ENCODE data around the gene TBC1D2. TPM values are rescaled to one million over a fixed set of nuclear protein-coding genes. Genes with fewer than 3 reads are reported as not detected.

TBC1D2 gene
- total and polyA plus RNA-seq, 2 of the 13 experiments (the other 11 are each of a cell fraction or from before 2014, with no cell fraction given): 2.0 to 2.8 TPM

DNA sequence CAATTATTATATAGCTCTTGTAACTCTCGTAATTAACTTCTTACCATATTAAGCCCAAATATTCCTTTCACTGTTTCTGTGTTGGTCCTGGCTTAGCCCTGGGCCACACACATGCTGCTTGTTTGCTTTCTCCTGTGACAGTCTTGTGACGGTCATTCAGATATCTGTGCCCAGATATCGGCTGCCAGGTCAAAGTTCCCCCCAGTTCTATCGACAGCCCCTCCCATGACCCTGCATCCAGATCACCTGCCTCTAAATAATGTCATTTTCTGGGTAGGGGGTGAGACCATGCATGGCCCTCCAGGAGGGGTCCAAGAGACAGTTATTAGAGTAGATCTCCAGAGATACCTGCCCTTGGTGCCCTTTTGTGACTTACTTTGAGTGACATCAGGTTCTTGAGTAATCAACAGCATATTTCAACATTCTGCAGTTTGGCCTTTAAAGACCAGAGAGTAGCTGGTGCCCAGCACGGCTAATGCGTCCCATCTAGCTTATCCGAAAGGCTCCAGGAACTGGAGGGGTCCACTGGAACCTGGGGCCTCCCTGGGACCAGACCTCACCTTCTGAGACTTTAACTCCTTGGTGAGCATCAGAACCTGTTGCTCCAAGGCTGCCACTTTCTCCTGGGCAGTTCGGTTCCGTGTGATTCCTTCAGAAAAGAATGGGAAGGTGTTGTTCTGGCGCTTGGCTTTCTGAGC lies 26.9 kb downstream of the TBC1D2 start (continued):
- TF ChIP-seq, protein P1, sequence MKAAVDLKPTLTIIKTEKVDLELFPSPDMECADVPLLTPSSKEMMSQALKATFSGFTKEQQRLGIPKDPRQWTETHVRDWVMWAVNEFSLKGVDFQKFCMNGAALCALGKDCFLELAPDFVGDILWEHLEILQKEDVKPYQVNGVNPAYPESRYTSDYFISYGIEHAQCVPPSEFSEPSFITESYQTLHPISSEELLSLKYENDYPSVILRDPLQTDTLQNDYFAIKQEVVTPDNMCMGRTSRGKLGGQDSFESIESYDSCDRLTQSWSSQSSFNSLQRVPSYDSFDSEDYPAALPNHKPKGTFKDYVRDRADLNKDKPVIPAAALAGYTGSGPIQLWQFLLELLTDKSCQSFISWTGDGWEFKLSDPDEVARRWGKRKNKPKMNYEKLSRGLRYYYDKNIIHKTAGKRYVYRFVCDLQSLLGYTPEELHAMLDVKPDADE (CRISPR knock-in tag; IDR thresholded peaks at IDR 0.05): no peak
- no peak for TF ChIP-seq ZFAT (CRISPR knock-in tag; conservative IDR thresholded peaks at IDR 0.05)
- TF ChIP-seq, protein P2, sequence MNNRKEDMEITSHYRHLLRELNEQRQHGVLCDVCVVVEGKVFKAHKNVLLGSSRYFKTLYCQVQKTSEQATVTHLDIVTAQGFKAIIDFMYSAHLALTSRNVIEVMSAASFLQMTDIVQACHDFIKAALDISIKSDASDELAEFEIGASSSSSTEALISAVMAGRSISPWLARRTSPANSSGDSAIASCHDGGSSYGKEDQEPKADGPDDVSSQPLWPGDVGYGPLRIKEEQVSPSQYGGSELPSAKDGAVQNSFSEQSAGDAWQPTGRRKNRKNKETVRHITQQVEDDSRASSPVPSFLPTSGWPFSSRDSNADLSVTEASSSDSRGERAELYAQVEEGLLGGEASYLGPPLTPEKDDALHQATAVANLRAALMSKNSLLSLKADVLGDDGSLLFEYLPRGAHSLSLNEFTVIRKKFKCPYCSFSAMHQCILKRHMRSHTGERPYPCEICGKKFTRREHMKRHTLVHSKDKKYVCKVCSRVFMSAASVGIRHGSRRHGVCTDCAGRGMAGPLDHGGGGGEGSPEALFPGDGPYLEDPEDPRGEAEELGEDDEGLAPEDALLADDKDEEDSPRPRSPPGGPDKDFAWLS (CRISPR knock-in tag; IDR thresholded peaks at IDR 0.05; ENCODE audit: borderline replicate concordance): no peak
- no peak for TF ChIP-seq HOXA7 (CRISPR knock-in tag; IDR thresholded peaks at IDR 0.05)
- no peak for TF ChIP-seq ZNF644 (CRISPR knock-in tag; IDR thresholded peaks at IDR 0.05; ENCODE audit: low read depth)
- TF ChIP-seq FIP1L1 (IDR thresholded peaks at IDR 0.05; ENCODE audit: borderline replicate concordance, insufficient read depth, low read depth, low read length): no peak
- peak; percentile 77 for TF ChIP-seq NCOR1 (IDR thresholded peaks at IDR 0.05; ENCODE audit: borderline replicate concordance, low read length)
- TF ChIP-seq ELF1 (CRISPR knock-in tag; IDR thresholded peaks at IDR 0.05): no peak
- TF ChIP-seq ZNF446 (CRISPR knock-in tag; IDR thresholded peaks at IDR 0.05): no peak
- TF ChIP-seq MBNL3 (CRISPR knock-in tag; conservative IDR thresholded peaks at IDR 0.05): no peak
- TF ChIP-seq, protein P3, sequence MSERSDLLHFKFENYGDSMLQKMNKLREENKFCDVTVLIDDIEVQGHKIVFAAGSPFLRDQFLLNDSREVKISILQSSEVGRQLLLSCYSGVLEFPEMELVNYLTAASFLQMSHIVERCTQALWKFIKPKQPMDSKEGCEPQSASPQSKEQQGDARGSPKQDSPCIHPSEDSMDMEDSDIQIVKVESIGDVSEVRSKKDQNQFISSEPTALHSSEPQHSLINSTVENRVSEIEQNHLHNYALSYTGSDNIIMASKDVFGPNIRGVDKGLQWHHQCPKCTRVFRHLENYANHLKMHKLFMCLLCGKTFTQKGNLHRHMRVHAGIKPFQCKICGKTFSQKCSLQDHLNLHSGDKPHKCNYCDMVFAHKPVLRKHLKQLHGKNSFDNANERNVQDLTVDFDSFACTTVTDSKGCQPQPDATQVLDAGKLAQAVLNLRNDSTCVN (CRISPR knock-in tag; IDR thresholded peaks at IDR 0.05; ENCODE audit: borderline replicate concordance): no peak
- no peak for TF ChIP-seq STAG1 (CRISPR knock-in tag; IDR thresholded peaks at IDR 0.05)
- TF ChIP-seq, protein P4, sequence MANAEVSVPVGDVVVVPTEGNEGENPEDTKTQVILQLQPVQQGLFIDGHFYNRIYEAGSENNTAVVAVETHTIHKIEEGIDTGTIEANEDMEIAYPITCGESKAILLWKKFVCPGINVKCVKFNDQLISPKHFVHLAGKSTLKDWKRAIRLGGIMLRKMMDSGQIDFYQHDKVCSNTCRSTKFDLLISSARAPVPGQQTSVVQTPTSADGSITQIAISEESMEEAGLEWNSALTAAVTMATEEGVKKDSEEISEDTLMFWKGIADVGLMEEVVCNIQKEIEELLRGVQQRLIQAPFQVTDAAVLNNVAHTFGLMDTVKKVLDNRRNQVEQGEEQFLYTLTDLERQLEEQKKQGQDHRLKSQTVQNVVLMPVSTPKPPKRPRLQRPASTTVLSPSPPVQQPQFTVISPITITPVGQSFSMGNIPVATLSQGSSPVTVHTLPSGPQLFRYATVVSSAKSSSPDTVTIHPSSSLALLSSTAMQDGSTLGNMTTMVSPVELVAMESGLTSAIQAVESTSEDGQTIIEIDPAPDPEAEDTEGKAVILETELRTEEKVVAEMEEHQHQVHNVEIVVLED (CRISPR knock-in tag; IDR thresholded peaks at IDR 0.05; ENCODE audit: borderline replicate concordance): no peak
- no peak for TF ChIP-seq SMAD1 (CRISPR knock-in tag; IDR thresholded peaks at IDR 0.05; ENCODE audit: borderline replicate concordance, low read depth)
- TF ChIP-seq MIER2 (CRISPR knock-in tag; IDR thresholded peaks at IDR 0.05): no peak
- TF ChIP-seq SP5 (CRISPR knock-in tag; IDR thresholded peaks at IDR 0.05; ENCODE audit: borderline replicate concordance, low read depth): peak; percentile 37; the same call in 1 of the 2 replicates
- TF ChIP-seq ZBTB20 (CRISPR knock-in tag; IDR thresholded peaks at IDR 0.05; ENCODE audit: borderline replicate concordance, low read depth): no peak
- TF ChIP-seq ZNF337 (CRISPR knock-in tag; IDR thresholded peaks at IDR 0.05; ENCODE audit: borderline replicate concordance, low read depth): no peak
- TF ChIP-seq ZSCAN29 (CRISPR knock-in tag; conservative IDR thresholded peaks at IDR 0.05): no peak
- no peak for TF ChIP-seq ZNF382 (CRISPR knock-in tag; IDR thresholded peaks at IDR 0.05; ENCODE audit: borderline replicate concordance)
- peak in 1 of 2 experiments; percentile 49; a peak in 1 of 4 replicates for TF ChIP-seq POLR2A (IDR thresholded peaks at IDR 0.05; ENCODE audit: insufficient read depth in 1 of 2, low read depth in 2 of 2, low read length in 2 of 2)

Data from HepG2 (cell line).